PC-9 (cell line): ENCODE data around the gene BCO2. TPM values are rescaled to one million over a fixed set of nuclear protein-coding genes. Genes with fewer than 3 reads are reported as not detected.

Source experiments
- BruUV-seq: library from RNA; stranded (reverse); fragments of 400-500 nt; replicated peaks from 2 replicates; lab custom pipeline; 2021; lab: Mats Ljungman, UMichigan
- CTCF ChIA-PET: fragments of 300-600 bp; sonication (Branson Sonifier 250); formaldehyde crosslinking; loops from one replicate; lab custom pipeline; 2022; ENCODE audit warnings: antibody characterized with exemption; lab: Charles Lee
- POLR2A ChIA-PET: fragments of 300-600 bp; sonication (Branson Sonifier 250); formaldehyde crosslinking; loops from one replicate; lab custom pipeline; 2022; ENCODE audit warnings: antibody characterized with exemption; ENCODE audit not compliant: unreplicated experiment; lab: Charles Lee
- DNase-seq, 2 experiments: peaks; one replicate each; pipeline versions ENCODE4 v3.0.0 to v3.0.0-alpha.2; 2015 to 2022; ENCODE audit warnings: mixed read lengths in 1 of 2
- H2AFZ ChIP-seq: fragments of 200-600 bp; sonication (generic); 2 replicates; pipeline ENCODE4 v1.8.1; 2017; ENCODE audit warnings: antibody characterized with exemption
- H3F3A ChIP-seq: fragments of 200-600 bp; sonication (generic); 2 replicates; pipeline ENCODE4 v1.8.1; 2017; ENCODE audit warnings: antibody characterized with exemption, mild to moderate bottlenecking, low read depth; ENCODE audit not compliant: insufficient read depth
- H3K27ac ChIP-seq: fragments of 200-600 bp; sonication (generic); 2 replicates; pipeline ENCODE4 v1.6.1; 2016; ENCODE audit warnings: mixed run types
- H3K27me3 ChIP-seq: fragments of 200-600 bp; sonication (generic); 2 replicates; pipeline ENCODE4 v1.6.1; 2016; ENCODE audit warnings: low read depth, mixed run types; ENCODE audit not compliant: insufficient read depth
- H3K36me3 ChIP-seq: fragments of 200-600 bp; sonication (generic); 2 replicates; pipeline ENCODE4 v1.6.1; 2016; ENCODE audit warnings: low read depth, mixed run types
- H3K4me1 ChIP-seq: fragments of 200-600 bp; sonication (generic); replicated peaks from 2 replicates; pipeline ENCODE4 v1.6.1; 2016; ENCODE audit warnings: mixed run types; ENCODE audit not compliant: insufficient read depth
- H3K4me2 ChIP-seq: fragments of 200-600 bp; sonication (generic); 2 replicates; pipeline ENCODE4 v1.6.1; 2017; ENCODE audit warnings: mixed run types
- H3K4me3 ChIP-seq: fragments of 200-600 bp; sonication (generic); 2 replicates; pipeline ENCODE4 v1.6.1; 2016; ENCODE audit warnings: mixed run types
- H3K79me2 ChIP-seq: fragments of 200-600 bp; sonication (generic); 2 replicates; pipeline ENCODE4 v1.6.1; 2017; ENCODE audit warnings: low read depth, mixed run types
- H3K9me2 ChIP-seq: fragments of 200-600 bp; sonication (generic); 2 replicates; pipeline ENCODE4 v1.8.1; 2017; ENCODE audit warnings: mild to moderate bottlenecking; ENCODE audit not compliant: insufficient read depth
- H3K9me3 ChIP-seq: fragments of 200-600 bp; sonication (generic); 2 replicates; pipeline ENCODE4 v1.8.1; 2016; ENCODE audit warnings: low read depth; ENCODE audit not compliant: insufficient read depth
- H4K20me1 ChIP-seq: fragments of 200-600 bp; sonication (generic); 2 replicates; pipeline ENCODE4 v1.8.1; 2017; ENCODE audit not compliant: insufficient read depth
- EZH2 ChIP-seq: fragments of 200-600 bp; sonication (generic); IDR thresholded peaks from 2 replicates; pipeline ENCODE4 v1.8.0; 2017; ENCODE audit warnings: antibody characterized with exemption, low read depth
- intact Hi-C: fragments of 100-400 bp; cut with micrococcal nuclease; formaldehyde crosslinking; loops from one replicate; pipeline ENCODE4 v1.10.0; 2022; ENCODE audit not compliant: unreplicated experiment
- total RNA-seq: library from RNA; stranded (reverse); gene quantifications from 2 replicates; pipeline ENCODE4 v1.2.3, GENCODE V29; 2021
- TF ChIP-seq, protein P1 (sequence below): fragments of 200-600 bp; sonication (generic); conservative IDR thresholded peaks from 2 replicates; pipeline ENCODE4 v1.6.1; 2017; ENCODE audit warnings: mixed run types, antibody characterized with exemption, mild to moderate bottlenecking, moderate library complexity

Gene BCO2
- total RNA-seq, 1 experiment from 2014 or later: 3.0 TPM

DNA sequence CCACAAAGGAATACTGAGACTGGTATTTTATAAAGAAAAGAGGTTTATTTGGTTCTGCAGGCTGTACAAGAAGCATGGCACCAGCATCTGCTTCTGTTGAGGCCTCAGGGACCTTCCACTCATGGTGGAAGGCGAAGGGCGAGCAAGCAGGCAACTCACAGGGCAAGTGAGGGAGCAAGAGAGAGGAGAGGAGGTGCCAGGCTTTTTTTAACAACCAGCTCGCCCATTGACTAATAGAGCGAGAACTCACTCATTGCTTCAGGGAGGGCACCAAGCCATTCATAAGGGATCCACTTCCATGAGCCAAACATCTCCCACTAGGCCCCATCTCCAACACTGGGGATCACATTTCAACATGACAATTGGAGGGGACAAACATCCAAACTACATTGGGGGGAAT is 52.2 kb downstream of the BCO2 start:
- H3K4me3 ChIP-seq: peak overlapping the region; percentile 98
- peaks cover 32% of the 10 kb centered on the region for H3K79me2 ChIP-seq
- no TSS peak for BruUV-seq
- H3K36me3 ChIP-seq: peaks cover 26% of the 10 kb centered on the region
- intact Hi-C loops: loop anchor here (2.0 to 10.0 kb wide), 2 partner anchors 53 to 357 kb away; no protein-coding TSS in a partner anchor
- H3F3A ChIP-seq: no peaks in the 10 kb centered on the region
- no peaks in the 10 kb centered on the region for H3K9me2 ChIP-seq
- H3K9me3 ChIP-seq: no peaks in the 10 kb centered on the region
- H2AFZ ChIP-seq: no peak overlapping the region
- POLR2A ChIA-PET: no interaction called here
- H3K27me3 ChIP-seq: no peaks in the 10 kb centered on the region
- peak overlapping the region; percentile 96 for H3K4me2 ChIP-seq
- CTCF ChIA-PET: interaction anchor here (0.6 kb wide), 2 partner anchors 51 to 52 kb away, joined by 3 to 10 read pairs; no protein-coding TSS in a partner anchor
- H4K20me1 ChIP-seq: no peaks in the 10 kb centered on the region
- H3K4me1 ChIP-seq: peaks cover 10% of the 10 kb centered on the region
- no peak for DNase-seq
- no peak overlapping the region for H3K27ac ChIP-seq
- TF ChIP-seq EZH2: no peak
- TF ChIP-seq, protein P1, sequence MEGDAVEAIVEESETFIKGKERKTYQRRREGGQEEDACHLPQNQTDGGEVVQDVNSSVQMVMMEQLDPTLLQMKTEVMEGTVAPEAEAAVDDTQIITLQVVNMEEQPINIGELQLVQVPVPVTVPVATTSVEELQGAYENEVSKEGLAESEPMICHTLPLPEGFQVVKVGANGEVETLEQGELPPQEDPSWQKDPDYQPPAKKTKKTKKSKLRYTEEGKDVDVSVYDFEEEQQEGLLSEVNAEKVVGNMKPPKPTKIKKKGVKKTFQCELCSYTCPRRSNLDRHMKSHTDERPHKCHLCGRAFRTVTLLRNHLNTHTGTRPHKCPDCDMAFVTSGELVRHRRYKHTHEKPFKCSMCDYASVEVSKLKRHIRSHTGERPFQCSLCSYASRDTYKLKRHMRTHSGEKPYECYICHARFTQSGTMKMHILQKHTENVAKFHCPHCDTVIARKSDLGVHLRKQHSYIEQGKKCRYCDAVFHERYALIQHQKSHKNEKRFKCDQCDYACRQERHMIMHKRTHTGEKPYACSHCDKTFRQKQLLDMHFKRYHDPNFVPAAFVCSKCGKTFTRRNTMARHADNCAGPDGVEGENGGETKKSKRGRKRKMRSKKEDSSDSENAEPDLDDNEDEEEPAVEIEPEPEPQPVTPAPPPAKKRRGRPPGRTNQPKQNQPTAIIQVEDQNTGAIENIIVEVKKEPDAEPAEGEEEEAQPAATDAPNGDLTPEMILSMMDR: no peak

DNA sequence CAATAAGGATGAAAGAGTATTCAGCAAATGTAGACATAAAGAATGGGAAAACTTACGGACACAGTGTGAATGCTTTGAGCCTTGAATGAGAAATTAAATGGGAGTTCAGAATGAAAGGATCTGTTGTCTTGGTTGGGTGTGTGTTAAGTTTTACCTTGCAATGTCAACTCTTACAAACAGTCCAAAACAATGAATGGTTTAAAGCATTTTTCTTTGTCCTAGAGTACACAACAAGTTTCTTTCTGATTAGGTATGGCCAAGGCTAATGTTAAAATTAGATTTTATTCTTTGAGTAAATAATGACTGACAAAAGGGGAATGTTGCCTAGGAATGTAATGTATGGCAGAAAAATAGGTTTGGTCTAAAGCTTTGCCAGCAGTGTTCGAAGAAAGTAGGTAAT is 53.4 kb downstream of the BCO2 start:
- intact Hi-C loops: loop anchor here (10.0 kb wide), 1 partner anchor 356 kb away; no protein-coding TSS in a partner anchor
- CTCF ChIA-PET: interaction anchor here (0.5 kb wide), 1 partner anchor 39 kb away, joined by 4 read pairs; no protein-coding TSS in a partner anchor
- no peaks in the 10 kb centered on the region for H3K9me3 ChIP-seq
- H3K79me2 ChIP-seq: peaks cover 32% of the 10 kb centered on the region
- no TSS peak for BruUV-seq
- peaks cover 10% of the 10 kb centered on the region for H3K4me1 ChIP-seq
- peaks cover 31% of the 10 kb centered on the region for H3K36me3 ChIP-seq
- H3K9me2 ChIP-seq: no peaks in the 10 kb centered on the region
- no peak overlapping the region for H3K27ac ChIP-seq
- no peaks in the 10 kb centered on the region for H4K20me1 ChIP-seq
- no peak for DNase-seq
- no peaks in the 10 kb centered on the region for H3K27me3 ChIP-seq
- no peaks in the 10 kb centered on the region for H3F3A ChIP-seq
- POLR2A ChIA-PET: no interaction called here
- H3K4me3 ChIP-seq: no peak overlapping the region
- no peak for TF ChIP-seq EZH2
- TF ChIP-seq, protein P1: no peak
- no peak overlapping the region for H2AFZ ChIP-seq
- H3K4me2 ChIP-seq: no peak overlapping the region

DNA sequence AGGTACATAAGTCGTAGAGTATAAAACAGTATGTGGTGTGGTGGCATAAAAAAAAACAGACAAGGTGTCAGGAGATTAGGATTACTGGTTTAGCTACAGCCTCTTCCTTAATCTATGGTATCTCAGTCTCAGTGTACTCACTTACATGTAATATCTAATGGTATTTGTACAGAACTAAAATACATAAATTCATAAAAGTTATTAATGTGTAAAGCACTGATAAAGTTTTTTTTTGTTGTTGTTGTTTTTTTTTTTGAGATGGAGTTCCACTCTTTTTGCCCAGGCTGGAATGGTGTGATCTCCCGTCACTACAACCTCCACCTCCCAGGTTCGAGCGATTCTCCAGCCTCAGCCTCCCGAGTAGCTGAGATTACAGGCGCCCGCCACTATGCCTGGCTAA is 53.8 kb downstream of the BCO2 start:
- Histone ChIP-seq H4K20me1 (no peaks in the 10 kb centered on the region), H3K36me3 (peaks cover 34% of the 10 kb centered on the region), H3K4me1 (peaks cover 10% of the 10 kb centered on the region), H3K9me3 (no peaks in the 10 kb centered on the region), H3K4me3 (no peak overlapping the region), H3K79me2 (peaks cover 32% of the 10 kb centered on the region), H3K27ac (no peak overlapping the region), H3K4me2 (no peak overlapping the region), H3F3A (no peaks in the 10 kb centered on the region), H3K9me2 (no peaks in the 10 kb centered on the region), H2AFZ (no peak overlapping the region), H3K27me3 (no peaks in the 10 kb centered on the region)
- CTCF ChIA-PET: interaction anchor here (0.5 to 0.7 kb wide), 2 partner anchors 38 to 651 kb away, joined by 3 to 4 read pairs; no protein-coding TSS in a partner anchor
- intact Hi-C loops: loop anchor here (10.0 kb wide), 1 partner anchor 356 kb away; no protein-coding TSS in a partner anchor
- no peak for DNase-seq
- POLR2A ChIA-PET: no interaction called here
- no peak for TF ChIP-seq EZH2
- TF ChIP-seq, protein P1: no peak
- BruUV-seq: no TSS peak
